Cerebellar nuclear complex (tissue), 1 donor: ENCODE results near the gene TMC7.

Source experiments
- DNase-seq, 2 experiments: peaks; one replicate each; lab custom pipeline; 2025; lab: John Stamatoyannopoulos, UW

TMC7 gene

DNA sequence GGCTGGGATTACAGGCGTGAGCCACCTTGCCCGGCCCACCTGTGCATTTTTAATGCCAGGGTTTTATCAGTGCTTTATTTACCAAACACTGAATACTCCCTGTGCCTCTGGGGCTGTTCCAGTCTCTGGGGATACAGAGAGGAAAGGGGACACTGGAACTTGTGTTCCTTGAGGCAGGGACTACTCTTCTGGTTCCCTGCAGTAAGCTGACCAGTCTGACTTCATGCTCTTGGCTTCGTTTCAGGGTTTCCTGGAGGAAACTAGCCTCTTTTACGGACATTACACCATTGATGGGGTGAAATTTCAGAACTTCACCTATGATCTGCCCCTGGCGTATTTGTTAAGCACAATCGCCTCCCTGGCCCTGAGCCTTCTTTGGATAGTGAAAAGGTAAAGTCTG is 46.2 kb downstream of the TMC7 start:
- peak in 1 of 2 experiments; percentile 11 for DNase-seq

DNA sequence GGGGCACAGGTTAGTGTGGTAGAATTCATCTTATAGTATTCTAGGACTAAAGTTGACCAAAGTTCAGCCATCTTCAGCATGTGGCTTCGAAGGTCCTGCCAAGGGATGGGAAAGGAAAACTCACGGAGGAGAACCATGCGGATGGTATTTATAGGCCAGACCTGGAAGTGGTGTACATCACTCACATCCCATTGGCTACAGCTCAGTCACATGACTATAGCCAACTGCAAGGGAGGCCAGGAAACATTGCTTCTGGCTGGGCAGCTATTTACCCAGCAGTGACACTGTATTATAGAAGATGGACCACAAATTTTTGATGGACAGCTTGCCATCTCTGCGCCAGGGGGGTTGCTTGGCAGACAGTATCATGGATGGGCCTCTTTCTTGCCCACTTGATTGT is 48.0 kb downstream of the TMC7 start:
- DNase-seq, result no peak

DNA sequence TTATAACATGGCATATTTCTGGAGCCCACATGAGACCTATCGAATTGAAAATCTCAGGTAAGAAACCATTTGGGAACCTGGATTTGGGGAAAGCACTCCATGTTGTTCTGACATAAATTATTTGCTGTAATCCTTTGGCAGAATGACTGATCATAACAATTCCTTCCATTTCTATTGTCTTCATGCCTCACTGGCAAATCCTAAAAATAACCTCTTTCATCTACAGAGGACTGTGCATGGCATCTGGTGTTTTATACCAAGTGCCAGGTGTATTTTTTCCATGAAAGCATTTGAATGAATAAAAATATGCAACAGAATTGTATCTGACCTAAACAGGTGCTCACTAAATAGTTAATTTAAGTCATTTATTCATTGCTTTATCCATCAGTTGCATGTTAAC is 50.0 kb downstream of the TMC7 start:
- peak; percentile 84 for DNase-seq

DNA sequence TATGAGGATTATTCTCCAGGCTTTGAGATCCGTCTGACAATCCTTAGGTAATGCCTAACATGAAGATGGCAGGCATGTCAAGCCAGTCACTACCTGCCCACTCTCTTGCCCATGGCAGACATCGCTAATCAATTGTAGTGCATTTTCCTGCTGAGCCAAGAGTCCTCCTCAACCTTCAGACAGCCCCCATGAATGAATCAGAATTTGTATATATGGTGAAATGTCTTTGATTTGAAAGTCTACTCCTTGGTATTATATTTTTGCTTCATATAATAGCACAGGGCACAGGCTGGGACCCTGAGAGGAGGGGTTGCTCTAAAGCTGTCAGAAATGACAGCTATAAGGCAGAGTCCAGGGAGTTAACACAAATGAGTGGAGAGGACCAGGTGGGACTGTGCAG is 56.7 kb downstream of the TMC7 start:
- DNase-seq, result no peak

DNA sequence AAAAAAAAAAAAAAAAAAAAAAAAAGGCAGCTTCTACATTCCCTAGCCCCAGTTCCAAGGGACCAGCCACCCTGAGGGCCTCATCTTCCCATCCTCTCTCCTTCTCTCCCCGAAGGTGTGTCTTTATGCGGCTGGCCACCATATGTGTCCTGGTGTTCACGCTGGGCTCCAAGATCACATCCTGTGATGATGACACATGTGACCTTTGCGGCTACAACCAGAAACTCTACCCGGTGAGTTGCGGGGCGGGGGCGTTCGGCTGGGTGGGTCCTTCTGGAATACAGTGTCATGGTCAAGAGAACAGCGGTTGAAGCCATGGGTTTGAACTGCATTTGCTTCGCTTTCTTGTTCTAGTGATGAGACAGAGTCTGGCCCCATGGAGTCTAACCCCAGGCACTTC is 61.0 kb downstream of the TMC7 start:
- no peak for DNase-seq

DNA sequence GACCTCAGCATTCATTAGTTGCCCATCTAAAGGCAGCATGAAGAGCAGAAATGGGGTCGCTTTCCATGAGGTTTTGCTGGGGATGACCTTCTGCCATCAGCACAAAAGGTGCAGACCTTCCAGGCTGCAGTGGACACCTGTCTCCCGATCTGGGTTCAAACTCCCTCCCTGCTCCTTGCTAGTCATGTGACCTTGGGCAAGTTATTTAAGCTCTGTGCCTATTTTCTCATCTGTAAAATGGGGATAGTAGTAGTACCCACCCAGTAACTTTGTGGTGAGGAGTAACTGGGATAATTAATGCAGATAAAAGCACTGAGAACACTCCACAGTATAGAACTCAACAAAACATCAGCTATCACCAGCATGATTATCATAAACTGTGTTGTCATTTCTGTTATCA is 62.3 kb downstream of the TMC7 start:
- no peak for DNase-seq

DNA sequence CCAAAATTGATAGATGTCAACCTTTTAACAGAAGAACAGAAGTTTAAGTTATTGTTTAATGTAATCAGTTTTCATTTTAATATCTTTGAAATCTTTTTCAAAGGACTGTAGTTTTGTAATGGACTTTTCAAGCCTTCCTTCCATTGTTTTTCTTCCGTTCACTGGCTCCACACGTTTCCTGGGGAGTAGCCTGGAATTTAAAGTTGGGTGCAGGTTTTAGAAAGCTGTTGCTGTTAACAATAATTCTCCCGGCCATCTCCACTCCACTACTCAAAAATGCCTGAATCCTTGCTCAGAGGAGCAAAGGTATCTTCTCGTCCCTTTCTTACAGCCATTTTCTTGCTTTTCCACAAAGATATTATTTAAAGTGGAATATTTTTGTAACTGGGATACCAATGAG is 79.0 kb downstream of the TMC7 start:
- no peak for DNase-seq

DNA sequence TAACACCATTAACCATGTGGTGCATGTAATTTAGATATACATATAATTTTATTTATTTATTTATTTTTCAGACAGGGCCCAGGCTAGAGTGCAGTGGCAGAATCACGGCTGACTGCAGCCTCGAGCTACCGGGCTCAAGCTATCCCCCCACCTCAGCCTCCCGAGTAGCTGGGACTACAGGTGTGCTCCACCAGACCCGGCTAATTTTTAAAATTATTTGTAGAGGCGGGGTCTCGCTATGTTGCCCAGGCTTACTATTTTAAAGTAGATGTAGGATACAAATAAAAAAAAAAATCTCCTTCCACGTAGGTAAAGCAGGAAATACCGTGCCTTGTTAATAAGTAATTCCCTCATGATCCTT is 83.2 kb downstream of the TMC7 start:
- no peak for DNase-seq

DNA sequence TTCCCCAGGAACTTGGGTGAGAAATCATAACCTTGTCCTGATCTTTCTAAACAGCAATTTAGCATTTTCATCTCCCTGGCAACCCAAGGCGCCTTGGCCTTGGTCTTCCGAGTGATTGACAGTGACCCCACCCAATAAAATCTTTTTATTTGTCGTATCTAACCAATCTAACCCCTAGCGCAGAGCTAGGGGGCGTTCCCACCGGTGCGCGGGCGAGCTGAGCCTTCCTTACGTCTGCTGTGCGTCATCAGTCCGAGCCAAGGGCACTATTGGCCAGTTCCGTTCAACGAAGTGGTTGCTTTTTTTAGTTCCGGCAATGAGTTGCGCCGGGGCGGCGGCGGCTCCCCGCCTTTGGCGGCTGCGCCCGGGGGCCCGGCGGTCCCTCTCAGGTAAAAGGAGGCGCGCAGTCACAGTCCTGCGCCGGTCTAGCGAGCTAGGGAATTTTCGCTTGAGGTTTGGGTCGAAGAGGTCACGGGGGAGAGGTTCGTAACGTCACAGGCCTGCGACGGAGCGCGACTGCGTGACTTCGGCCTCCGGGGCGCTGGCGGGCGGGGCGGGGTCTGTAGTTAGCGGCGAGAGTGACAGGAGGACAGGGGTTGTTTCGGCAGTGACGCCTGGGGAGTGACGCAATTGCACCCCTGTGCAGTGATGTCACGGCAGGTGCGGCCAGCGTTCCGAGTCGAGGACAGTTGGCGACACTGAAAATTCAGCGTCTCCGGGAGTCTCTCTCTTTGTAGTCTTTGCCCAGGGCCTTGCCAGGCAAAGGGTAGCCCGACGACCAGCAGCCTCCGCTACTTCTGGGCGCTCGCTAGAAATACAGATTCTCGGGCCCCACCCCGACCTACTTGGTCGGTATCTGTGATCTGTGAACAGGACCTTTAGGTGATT is 83.9 kb downstream of the TMC7 start, which contains the start of gene COQ7:
Gene COQ7 (plus strand): TSS at position 266 of the 888 bp plus-strand sequence. CDS start 51 bp downstream, at position 317.
- DNase-seq, result peak; percentile 80 to 97

DNA sequence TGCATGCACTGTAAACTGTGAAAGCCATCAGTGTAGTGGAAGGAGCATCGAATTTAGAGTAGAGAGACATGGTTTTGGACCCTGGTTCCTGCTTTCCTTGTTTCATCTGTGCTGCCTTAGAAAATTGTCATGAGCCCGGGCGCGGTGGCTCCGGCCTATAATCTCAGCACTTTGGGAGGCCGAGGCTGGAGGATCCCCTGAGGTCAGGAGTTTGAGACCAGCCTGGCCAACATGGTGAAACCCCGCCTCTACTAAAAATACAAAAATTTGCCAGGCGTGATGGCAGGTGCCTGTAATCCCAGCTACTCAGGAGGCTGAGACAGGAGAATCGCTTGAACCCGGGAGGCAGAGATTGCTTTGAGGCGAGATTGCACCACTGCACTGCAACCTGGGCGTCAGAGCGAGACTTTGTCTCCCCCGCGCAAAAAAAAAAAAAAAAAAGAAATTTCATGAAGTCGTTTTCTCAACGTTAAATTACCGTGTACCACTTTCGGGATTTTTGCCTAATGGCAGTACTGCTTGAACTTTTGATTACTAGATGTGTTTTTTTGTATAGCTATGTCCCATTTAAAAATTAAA is 84.6 kb downstream of the TMC7 start:
- DNase-seq, result no peak

DNA sequence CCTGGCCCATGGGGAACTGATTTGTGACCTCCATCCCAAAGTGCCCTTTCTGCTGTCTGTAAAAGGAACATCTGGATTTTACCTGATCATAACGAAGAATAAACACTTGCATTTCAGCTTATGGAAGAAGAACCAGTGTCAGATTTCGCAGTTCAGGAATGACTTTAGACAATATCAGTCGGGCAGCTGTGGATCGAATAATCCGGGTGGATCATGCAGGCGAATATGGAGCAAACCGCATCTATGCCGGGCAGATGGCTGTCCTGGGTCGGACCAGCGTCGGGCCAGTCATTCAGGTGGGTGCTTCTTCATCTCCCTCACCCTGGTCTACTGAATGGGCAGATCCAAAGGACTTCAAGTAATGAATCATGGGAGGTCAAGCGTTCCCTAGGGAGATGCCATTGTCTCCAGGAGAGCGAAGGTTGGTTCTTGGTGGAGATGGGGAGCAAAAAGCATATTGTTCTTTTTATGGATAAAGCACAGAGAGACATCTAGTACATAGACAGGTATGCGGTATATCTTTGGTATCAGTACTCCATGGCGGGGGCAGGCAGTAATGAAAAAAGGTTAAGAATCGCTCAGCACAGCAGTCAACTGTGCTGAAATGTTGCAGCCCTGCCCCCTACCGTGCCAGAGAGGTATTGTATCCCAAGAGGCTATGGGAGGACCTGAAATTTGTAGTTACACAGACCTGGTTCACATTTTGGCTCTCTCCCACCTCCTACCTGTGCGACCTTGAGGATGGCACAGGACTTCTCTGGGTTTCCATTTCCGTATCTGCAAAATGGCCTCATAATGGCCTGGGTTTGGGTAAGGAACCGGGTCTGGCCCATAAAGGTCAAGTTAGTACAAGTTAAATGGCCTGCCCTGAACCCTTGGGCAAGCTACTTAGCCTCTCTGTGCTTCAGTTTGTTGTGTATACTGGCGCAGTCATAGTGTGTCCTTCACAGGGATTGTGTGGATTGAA is 88.4 kb downstream of the TMC7 start:
- peak in 1 of 2 experiments; percentile 15 for DNase-seq

DNA sequence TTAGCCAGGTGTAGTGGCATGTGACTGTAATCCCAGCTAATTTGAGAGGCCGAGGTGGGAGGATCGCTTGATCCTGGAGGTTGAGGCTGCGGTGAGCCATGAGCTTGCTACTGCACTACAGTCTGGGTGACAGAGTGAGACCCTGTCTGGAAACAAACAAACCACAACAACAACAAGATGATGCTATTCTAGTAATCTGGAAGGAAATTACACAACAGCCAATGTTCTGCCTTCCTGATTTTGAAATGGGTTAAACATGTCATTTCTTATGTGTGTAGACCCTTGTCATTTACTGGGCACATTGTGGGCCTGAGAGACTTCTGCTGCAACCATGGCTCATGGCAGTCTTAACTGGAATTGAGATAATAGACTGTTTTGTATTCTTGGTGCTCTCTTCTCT is 89.6 kb downstream of the TMC7 start:
- DNase-seq, result no peak

DNA sequence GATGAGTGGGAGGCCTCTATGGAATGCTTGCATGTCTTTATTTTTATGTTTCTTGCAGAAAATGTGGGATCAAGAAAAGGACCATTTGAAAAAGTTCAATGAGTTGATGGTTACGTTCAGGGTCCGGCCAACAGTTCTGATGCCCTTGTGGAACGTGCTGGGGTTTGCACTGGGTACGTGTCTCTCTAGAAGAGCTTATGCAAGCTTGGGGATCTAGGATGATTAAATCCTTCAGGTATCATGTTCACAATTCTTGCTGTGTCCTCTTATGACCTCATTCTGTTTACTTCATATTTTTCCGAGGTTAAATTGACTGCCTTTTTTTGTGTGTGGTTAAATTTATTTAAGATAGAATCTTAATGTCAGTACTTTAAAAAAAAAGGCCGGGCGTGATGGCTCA is 90.1 kb downstream of the TMC7 start:
- DNase-seq, result no peak

DNA sequence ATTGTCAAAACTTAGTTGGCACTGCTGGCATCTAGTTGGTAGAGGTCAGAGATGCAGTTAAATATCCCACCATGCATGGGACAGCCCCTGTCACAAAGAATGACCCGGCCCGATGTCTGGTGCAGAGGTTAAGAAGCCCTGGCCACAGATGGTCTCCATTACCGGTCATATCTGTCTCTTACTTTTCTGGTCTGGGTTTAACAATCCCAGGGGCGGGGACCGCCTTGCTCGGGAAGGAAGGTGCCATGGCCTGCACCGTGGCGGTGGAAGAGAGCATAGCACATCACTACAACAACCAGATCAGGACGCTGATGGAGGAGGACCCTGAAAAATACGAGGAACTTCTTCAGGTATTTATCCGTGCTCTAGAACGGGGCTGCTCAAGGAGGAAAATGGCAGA is 91.8 kb downstream of the TMC7 start:
- DNase-seq, result no peak

DNA sequence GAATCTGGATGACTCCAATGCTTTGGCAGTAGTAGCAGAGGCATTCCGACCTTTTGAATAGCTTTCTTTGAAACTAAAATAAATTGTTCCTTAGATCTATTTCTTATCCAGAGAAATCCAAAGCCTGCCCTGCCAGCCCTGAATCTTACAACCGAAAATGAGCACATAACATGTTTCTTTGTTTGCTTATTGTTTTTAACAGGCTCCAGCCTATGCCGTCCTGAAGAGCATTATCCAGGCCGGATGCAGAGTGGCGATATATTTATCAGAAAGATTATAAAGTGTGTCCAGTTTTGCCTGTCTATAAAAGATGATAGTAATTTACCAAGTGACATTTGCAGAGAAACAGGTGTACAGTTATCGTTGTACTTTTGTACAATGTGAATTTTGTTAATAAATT is 94.1 kb downstream of the TMC7 start:
- no peak for DNase-seq

DNA sequence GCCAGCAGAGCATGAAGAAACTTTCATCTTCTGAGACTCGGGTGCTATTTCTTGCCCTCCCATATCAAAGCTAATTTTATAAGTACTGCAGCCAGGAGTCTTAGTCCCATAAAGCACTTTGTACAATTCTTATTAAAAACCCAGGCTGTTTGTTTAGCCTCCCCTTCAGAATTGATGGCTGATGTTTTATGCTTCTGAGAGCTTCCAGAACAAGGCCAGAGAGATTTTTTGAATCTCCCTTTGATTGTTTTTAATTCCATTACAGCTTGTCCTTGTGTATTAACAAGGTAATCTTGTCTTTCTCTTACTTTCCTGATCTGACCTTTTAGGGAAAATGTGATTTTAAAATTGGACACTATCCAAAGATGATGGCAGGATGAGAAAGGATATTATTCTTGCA is 99.9 kb downstream of the TMC7 start:
- no peak for DNase-seq

DNA sequence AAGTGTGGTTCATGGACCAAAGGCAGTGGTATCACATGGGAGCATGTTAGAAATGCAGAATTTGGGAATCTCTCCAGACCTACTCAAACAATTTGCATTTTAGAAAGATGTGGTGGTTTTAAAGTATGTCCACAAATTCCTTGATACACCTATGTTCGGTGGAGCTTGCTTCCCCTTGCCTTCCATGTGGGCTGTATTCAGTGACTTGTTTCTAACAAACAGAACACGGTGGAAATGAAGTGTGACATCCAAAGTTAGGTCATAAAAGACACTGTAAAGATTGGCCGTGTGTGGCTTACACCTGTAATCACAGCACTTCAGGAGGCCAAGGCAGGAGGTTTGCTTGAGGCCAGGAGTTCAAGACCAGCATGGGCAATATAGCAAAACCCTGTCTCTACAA is 100.4 kb downstream of the TMC7 start:
- DNase-seq, result no peak

DNA sequence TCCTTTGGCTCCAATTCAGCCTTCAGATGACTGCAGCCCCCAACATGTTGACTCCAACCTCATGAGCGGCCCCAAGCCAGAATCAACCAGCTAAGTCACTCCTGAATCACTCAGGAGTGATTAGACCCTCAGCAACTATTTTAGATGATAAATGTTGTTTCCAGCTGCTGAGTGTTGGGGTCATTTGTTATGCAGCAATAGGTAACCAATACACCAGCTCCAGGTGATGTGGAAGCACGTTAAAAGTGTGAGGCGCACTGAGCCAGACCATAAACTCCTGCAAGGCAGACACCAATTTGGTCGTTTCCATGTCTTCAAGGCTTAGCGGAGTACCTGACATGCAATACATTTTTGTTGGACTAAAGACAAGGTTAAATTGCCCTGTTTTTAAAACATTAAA is 101.1 kb downstream of the TMC7 start:
- no peak for DNase-seq

DNA sequence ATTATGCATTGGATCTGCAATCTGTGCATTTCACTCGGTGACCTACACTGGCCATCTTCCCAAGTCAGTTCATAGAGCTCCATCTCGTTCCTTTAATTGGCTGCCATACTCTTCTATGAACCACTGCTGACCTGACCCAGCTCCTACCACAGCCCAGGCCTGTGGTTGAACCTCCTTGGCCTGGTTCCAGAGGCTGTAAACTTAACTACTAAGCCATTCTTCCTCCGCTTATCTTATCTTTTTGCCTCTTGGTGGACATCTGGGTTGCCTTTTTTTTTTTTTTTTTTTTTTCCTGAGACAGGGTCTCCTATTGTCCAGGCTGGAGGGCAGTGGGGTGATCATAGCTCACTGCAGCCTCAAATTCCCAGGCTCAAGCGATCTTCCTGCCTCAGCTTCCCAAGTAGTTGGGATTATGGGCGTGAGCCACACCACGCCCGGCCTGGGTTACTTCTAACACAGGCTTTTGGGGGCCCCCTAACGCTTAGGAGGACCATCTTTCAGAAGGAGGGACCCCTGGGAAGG is 102.0 kb downstream of the TMC7 start:
- DNase-seq, result no peak

DNA sequence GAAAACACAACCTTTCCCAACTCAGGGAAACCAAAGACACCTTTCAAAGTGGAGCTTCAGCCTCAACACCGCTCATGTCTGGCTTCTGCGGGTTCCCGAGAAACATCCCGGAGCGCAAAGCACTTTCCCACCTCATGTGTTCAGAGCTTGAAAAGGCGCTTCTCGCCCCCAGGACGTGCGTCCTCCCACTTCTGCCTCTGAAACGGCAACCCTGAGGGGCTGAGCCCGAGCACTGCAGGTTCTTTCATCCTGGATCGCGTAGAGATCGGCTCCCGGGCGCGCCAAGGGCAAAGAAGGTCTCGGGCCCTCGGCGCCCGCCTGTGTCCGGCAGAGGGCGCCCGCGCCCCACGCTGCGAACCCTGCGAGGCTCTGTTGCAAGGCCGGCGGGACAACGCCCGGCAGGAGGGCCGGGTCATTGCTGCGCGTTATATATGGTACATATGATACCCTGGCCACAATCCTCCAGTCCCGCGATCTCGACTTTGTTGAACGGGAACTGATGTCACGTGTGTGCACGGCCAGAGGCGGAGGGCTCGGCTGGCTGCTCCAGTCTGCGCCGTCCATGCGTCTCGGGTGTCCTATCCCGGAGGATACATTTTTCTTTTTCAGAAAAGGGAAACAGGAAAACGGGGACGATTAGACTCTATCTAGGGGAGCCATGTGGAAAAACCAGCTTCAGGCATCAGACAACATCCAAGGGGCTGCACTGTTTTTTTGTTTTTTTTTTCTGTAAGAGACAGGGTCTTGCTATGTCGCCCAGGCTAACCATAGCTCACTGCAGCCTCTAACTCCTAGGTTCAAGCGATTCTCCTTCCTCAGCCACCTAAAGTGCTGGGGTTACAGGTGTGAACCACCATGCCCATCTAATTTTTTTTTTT is 102.8 kb downstream of the TMC7 start:
- DNase-seq, result no peak

DNA sequence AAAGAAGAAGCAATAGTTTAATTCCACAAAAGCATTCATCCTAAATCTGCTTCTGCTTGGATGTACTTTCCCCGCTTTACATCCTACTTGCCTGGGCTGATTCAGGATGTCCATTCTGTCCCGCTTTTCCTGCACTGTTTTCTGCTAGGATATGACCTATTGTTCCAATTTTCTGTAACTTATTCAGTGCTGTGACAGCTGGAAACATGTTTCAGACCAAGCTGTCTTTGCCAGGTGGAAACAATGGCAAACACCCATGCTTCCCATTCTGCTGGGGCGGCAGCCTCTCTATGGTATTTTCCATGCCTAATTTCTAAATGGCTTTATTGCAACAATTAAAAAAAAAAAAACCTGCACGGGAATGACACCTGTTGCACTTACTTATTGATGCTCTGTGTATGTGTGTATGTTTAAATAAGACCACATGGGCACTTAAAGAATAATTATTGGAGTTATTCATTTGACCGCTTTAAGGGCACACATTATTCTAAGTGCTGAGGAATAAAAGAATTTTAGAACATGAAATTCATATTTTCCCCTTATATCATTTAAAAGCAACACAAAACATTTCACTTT is 104.7 kb downstream of the TMC7 start:
- no peak for DNase-seq
